Muscle of back (tissue), 11 donors: ENCODE results near the gene GPR137. TPM values are rescaled to one million over a fixed set of nuclear protein-coding genes. Genes with fewer than 3 reads are reported as not detected.

Experiments
- DNase-seq, 3 donors: peaks; one replicate each; pipeline versions ENCODE4 v3.0.0 to v3.0.0-alpha.2; 2013
- polyA plus RNA-seq, 10 donors: library from polyadenylated mRNA; unstranded; fragments of 120-200 nt; gene quantifications; one replicate each; pipeline ENCODE4 v1.2.1, GENCODE V29; 2013; ENCODE audit not compliant: insufficient read length in 10 of 10

Gene GPR137
- polyA plus RNA-seq, 10 donors, result 14.3 to 23.3 (median 18.2) TPM

- peak; percentile 94 to 97 (median 94) for DNase-seq
These were observed 1.3 kb upstream of the GPR137 start, which contains the start of gene BAD for GRCh38 chr11:64284048-64284961. TSS of gene BAD (minus strand) at chr11:64284665. CDS start at chr11:64284368, 297 bp downstream.

- DNase-seq, result no peak
These were observed 495 bp downstream of the GPR137 start for GRCh38 chr11:64285885-64286800.

GRCh38 chr11:64286801-64287159 lies 1.1 kb downstream of the GPR137 start:
- no peak for DNase-seq

DNA sequence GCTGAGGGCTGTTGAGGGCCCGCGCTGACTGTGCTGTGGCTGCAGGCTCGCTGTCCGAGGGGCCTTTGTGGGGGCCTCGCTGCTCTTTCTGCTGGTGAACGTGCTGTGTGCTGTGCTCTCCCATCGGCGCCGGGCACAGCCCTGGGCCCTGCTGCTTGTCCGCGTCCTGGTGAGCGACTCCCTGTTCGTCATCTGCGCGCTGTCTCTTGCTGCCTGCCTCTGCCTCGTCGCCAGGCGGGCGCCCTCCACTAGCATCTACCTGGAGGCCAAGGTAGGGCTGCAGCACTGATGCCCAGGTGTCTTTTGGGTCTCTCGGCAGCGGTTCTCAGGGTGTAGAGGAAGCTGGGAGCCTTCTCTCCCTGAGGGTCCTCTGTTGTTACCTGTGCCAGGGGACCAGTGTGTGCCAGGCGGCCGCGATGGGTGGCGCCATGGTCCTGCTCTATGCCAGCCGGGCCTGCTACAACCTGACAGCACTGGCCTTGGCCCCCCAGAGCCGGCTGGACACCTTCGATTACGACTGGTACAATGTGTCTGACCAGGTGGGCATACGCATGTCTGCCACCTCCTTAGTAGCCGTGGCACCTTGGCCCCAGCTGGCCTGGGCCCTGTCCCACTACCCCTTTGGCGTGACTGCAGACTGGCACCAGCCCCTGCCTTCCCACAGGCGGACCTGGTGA lies 2.2 kb downstream of the GPR137 start:
- no peak for DNase-seq

DNA sequence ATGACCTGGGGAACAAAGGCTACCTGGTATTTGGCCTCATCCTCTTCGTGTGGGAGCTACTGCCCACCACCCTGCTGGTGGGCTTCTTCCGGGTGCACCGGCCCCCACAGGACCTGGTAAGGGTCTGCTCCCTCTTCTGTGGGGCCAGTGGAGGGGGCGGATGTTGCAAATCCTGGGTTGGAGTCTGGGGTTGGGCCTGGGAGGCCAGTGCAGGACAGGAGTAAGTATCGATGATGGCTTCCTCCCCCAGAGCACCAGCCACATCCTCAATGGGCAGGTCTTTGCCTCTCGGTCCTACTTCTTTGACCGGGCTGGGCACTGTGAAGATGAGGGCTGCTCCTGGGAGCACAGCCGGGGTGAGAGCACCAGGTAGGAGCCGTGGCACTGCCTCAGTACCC lies 2.7 kb downstream of the GPR137 start:
- DNase-seq, result no peak

DNA sequence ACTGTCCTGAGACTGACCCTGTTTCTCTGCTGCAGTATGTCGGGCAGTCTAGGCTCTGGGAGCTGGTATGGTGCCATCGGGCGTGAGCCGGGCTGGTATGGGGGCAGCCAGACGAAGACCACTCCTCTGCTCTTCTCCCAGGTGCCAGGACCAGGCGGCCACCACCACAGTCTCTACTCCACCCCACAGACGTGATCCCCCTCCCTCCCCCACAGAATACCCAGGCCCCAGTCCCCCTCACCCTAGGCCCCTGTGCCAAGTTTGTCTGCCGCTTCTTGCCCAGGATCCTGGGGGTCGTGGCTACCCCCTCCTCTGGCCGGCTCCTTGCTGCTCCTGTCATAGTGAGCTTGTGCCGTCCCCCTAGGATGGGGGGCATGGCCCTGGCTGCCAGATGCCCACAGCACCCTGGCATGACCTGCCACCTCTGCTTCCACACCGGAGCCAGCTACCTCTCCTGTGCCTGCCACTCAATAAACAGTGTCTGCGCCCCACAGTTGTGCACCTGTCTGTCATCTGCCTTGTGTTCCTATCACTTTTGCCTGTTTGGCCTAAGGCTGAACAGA lies 3.4 kb downstream of the GPR137 start:
- DNase-seq, result no peak

DNA sequence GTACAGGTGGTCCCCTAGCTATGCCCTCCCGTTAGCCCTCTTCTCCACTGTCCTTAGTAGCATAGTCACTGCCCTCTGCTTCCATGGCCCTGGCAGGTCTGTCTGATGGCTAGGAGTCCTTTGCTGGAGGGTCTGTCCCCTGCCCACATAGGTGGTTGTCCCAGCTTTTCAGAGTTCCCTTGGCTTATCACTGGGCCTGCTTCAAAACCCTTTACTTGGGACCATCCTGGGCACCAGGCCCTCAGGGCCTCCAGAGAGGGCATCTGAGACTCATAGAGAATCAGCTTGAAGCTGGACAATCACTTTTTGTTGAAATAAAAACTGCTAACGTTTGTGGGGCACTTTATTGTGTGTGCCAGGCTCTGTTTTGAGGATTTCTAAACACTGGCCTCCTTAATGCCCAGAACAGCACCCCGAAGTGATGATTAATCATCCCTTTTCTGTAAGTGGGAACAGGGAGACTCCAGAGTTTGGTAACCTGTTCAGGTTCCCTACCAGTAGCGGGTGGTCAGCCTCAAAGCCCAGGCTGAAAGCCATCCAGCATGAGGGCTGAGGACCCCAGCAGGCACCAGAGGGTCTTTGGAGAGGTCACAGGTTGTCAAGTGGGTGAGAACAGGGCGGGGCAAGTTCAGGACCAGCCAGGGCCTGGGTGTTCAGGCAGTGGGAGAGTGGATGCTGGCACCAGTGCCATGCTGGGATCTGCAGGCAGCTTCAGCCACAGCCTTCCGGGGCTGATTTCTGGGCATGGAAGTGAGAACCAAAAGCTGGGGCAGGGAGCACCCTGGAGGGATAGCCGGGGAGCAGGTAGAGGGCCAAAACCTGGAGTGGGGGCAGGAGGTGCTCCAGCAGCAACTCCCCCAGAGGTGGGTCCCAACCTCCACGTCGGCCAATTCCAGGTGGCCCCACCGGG lies 5.0 kb downstream of the GPR137 start:
- no peak for DNase-seq

GRCh38 chr11:64291262-64291751 lies 5.7 kb downstream of the GPR137 start, which contains the start of gene KCNK4:
TSS of gene KCNK4 (plus strand) at chr11:64291302. CDS start at chr11:64293019, 1,717 bp downstream.
- no peak for DNase-seq

- no peak for DNase-seq
These were observed 6.3 kb downstream of the GPR137 start for GRCh38 chr11:64291752-64292459.

- DNase-seq, result no peak
These were observed 7.0 kb downstream of the GPR137 start for GRCh38 chr11:64292460-64293254.

DNA sequence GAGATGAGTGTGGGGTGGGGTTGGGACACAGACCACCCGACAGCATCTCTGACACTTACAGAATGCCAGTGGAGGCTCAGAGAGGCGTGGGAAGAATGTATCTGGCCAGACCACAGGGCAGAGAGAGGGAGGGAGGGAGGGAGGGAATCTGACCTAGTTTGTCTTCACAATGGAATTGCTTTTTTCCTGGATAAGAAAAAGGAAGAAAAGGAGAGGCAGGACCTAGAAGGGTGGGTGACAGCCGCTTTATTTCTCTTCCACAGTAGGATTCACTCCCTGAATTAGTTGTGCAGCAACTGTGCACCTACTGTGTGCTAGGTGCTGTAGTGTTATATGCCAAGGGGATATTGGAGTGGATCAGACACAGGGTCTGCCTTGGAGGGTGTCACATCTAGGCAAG lies 9.1 kb downstream of the GPR137 start:
- no peak for DNase-seq

DNA sequence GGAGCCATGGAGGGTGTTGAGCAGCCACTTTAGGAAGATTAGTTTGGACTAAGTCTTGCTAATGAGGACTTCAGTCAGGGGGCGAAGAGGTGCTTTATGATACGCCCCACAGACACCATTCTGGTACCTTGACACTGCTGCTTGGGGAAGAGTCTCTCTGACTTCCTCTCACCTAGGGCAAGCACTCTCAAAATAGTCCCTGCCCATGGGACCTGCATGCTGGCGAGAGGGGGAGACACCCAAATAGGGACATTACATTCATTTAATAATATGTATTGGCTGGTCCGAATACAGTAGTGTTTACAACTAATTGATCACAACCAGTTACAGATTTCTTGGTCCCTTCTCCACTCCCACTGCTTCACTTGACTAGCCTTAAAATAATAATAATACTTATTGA lies 10.1 kb downstream of the GPR137 start:
- DNase-seq, result no peak

DNA sequence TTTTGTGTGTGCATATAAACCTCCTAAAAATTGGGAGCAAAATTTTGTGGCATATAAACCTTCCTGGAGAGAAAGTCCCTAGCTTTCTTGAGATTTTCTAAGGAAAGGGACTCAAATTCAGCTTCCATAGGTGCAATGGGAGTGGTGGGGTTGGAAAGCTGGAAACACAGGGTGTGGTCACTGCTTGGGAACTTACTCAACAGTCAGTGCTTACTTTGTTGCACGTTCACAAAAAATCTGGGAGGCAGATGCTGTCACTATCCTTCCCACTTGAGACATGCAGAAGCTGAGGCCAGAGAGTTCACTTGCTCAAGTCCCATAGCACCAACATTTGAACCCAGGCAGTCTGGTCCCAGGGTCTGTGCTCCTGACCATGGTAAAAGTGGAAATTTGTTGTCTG lies 10.6 kb downstream of the GPR137 start:
- no peak for DNase-seq

DNA sequence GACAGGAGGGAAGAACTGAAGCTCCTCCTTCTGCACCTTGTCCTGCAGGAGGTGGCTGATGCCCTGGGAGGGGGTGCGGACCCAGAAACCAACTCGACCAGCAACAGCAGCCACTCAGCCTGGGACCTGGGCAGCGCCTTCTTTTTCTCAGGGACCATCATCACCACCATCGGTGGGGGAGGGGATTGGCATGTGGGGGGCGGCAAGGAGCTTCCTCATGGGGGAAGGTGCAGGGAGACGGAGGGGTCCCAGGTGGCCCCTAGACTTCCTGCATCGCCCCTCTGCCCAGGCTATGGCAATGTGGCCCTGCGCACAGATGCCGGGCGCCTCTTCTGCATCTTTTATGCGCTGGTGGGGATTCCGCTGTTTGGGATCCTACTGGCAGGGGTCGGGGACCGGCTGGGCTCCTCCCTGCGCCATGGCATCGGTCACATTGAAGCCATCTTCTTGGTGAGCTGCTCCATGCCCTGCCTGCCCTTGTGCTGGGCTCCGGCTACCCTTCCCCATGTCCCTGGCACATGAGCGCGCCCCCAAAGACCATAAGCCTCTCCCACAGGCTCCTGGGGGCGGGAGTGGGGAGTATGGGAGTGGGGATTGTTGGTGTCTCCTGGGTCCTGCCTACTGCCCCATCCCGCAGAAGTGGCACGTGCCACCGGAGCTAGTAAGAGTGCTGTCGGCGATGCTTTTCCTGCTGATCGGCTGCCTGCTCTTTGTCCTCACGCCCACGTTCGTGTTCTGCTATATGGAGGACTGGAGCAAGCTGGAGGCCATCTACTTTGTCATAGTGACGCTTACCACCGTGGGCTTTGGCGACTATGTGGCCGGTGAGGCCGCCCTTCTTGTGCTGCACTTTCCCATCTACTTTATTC lies 11.4 kb downstream of the GPR137 start:
- DNase-seq, result no peak

DNA sequence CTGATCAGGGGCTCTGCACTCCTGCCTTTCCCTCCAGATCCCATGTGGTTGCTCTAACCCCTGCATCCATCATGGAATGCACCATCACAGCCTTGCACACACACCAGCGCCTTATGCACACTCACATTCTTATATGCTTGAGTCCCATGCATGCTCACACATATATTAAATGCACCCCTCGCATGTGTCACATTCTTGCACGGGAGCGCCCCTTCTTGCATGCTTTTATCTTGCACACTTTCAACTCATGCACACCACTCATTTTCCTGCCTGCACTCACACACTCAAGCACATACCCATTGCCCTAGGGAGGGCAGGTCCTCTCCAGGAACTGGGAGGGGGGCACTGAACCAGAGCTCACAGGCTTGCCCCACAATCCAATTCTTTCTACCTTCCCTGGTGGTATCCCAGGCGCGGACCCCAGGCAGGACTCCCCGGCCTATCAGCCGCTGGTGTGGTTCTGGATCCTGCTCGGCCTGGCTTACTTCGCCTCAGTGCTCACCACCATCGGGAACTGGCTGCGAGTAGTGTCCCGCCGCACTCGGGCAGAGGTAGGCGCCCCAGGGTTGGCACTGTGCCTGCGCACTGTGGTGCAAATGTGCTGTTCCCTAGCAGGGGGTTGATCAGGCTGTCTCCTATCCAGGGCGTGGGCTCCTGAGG lies 12.2 kb downstream of the GPR137 start:
- DNase-seq, result no peak

DNA sequence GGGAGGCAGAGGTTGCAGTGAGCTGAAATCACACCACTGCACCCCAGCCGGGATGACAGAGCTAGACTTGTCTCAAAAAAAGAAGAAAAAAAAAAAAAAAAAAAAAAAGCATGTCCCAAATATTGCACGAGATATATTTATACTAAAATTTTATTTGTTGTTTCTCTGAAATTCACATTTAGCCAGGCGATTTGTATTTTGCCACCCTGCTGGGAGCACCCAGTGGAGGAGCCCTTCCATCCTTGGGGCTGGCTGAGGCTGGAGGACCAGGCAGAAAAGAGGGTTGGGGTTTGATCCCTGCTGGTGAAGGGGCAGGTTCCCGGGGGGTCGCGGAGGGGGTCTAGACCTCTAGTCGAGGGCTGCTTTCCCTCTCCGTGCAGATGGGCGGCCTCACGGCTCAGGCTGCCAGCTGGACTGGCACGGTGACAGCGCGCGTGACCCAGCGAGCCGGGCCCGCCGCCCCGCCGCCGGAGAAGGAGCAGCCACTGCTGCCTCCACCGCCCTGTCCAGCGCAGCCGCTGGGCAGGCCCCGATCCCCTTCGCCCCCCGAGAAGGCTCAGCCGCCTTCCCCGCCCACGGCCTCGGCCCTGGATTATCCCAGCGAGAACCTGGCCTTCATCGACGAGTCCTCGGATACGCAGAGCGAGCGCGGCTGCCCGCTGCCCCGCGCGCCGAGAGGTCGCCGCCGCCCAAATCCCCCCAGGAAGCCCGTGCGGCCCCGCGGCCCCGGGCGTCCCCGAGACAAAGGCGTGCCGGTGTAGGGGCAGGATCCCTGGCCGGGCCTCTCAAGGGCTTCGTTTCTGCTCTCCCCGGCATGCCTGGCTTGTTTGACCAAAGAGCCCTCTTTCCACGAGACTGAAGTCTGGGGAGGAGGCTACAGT lies 13.6 kb downstream of the GPR137 start:
- DNase-seq, result peak; percentile 33 to 76 (median 42)
